Spinal cord (tissue), 10 donors: ENCODE data around the gene CNTN5. TPM values are rescaled to one million over a fixed set of nuclear protein-coding genes. Genes with fewer than 3 reads are reported as not detected.

Source experiments
- DNase-seq, 6 donors: peaks; one replicate each; pipeline versions ENCODE4 v3.0.0 to v3.0.0-alpha.2; 2013 to 2015; ENCODE audit warnings: low spot score in 6 of 6, low read depth in 4 of 6
- H3K27ac ChIP-seq: one replicate; pipeline ENCODE4 v1.5.1; 2013; ENCODE audit warnings: low read depth, low read length, control low read depth
- H3K27me3 ChIP-seq: one replicate; pipeline ENCODE4 v1.6.1; 2013; ENCODE audit warnings: low read length; ENCODE audit not compliant: control insufficient read depth, insufficient read depth
- H3K36me3 ChIP-seq: one replicate; pipeline ENCODE4 v1.6.1; 2013; ENCODE audit warnings: low read length; ENCODE audit not compliant: control insufficient read depth, insufficient read depth
- H3K4me1 ChIP-seq: one replicate; pipeline ENCODE4 v1.6.1; 2013; ENCODE audit warnings: low read length; ENCODE audit not compliant: control insufficient read depth, insufficient read depth
- H3K4me3 ChIP-seq: one replicate; pipeline ENCODE4 v1.5.1; 2013; ENCODE audit warnings: low read depth, low read length, control low read depth
- H3K9me3 ChIP-seq: one replicate; pipeline ENCODE4 v1.6.1; 2013; ENCODE audit warnings: low read length; ENCODE audit not compliant: control insufficient read depth, insufficient read depth
- WGBS: methylation state at CpG from one replicate; pipeline ENCODE4 v1.1.5; 2013; ENCODE audit warnings: missing lambda C conversion rate; ENCODE audit not compliant: insufficient coverage; 5-methylcytosine and 5-hydroxymethylcytosine counted together
- polyA plus RNA-seq, 2 donors: library from polyadenylated mRNA; unstranded; fragments of 120-200 nt; gene quantifications; one replicate each; pipeline ENCODE4 v1.2.1, GENCODE V29; 2013; ENCODE audit not compliant: insufficient read length in 2 of 2
- total RNA-seq, 2 donors: library from RNA; depleted of rRNA in 1 of 2; stranded (reverse); fragments of 120-200 nt in 1 of 2; fragments of >200 nt in 1 of 2; gene quantifications; one replicate each; pipeline versions ENCODE4 v1.2.3 to v1.2.4, GENCODE V29; 2013 to 2014
- donor health status: healthy.

Gene CNTN5
- total and polyA plus RNA-seq, 4 donors, result 8.4 to 24.8 (median 12.0) TPM

- H3K4me3 ChIP-seq, result no peak overlapping the region
- no peaks in the 10 kb centered on the region for H3K36me3 ChIP-seq
- no peaks in the 10 kb centered on the region for H3K9me3 ChIP-seq
- 100% methylated on average over 1 of the region's 3 CpGs for WGBS
- H3K27ac ChIP-seq, result no peak overlapping the region
- DNase-seq, result no peak
- no peaks in the 10 kb centered on the region for H3K27me3 ChIP-seq
- no peaks in the 10 kb centered on the region for H3K4me1 ChIP-seq
Observed at GRCh38 chr11:99432677-99433076, 411.9 kb downstream of the CNTN5 start.

- H3K27ac ChIP-seq, result no peak overlapping the region
- H3K4me1 ChIP-seq, result no peaks in the 10 kb centered on the region
- DNase-seq, result no peak
- H3K27me3 ChIP-seq, result no peaks in the 10 kb centered on the region
- no peak overlapping the region for H3K4me3 ChIP-seq
- no peaks in the 10 kb centered on the region for H3K36me3 ChIP-seq
- no CpG with 5 or more reads among the region's 3 CpGs for WGBS
- no peaks in the 10 kb centered on the region for H3K9me3 ChIP-seq
Observed at GRCh38 chr11:99443276-99443675, 422.5 kb downstream of the CNTN5 start.

- WGBS, result no CpG with 5 or more reads among the region's 1 CpG
- Histone ChIP-seq H3K4me3 (no peak overlapping the region), H3K27ac (no peak overlapping the region), H3K27me3 (no peaks in the 10 kb centered on the region), H3K9me3 (no peaks in the 10 kb centered on the region), H3K36me3 (no peaks in the 10 kb centered on the region), H3K4me1 (no peaks in the 10 kb centered on the region)
- DNase-seq, result no peak
Observed at GRCh38 chr11:99446400-99446799, 425.7 kb downstream of the CNTN5 start.

GRCh38 chr11:99449345-99449744, 428.6 kb downstream of the CNTN5 start:
- DNase-seq, result no peak

GRCh38 chr11:99452075-99452474, 431.3 kb downstream of the CNTN5 start:
- H3K27ac ChIP-seq, result no peak overlapping the region
- no peaks in the 10 kb centered on the region for H3K4me1 ChIP-seq
- H3K4me3 ChIP-seq, result no peak overlapping the region
- no peaks in the 10 kb centered on the region for H3K27me3 ChIP-seq
- 94% methylated on average over 2 of the region's 5 CpGs for whole genome bisulfite sequencing
- no peak for DNase-seq
- no peaks in the 10 kb centered on the region for H3K9me3 ChIP-seq
- no peaks in the 10 kb centered on the region for H3K36me3 ChIP-seq

More at GRCh38 chr11:99449345-99449744, 428.6 kb downstream of the CNTN5 start:
- Histone ChIP-seq H3K27ac (no peak overlapping the region), H3K9me3 (no peaks in the 10 kb centered on the region), H3K4me1 (no peaks in the 10 kb centered on the region), H3K36me3 (no peaks in the 10 kb centered on the region), H3K4me3 (no peak overlapping the region), H3K27me3 (no peaks in the 10 kb centered on the region)

GRCh38 chr11:99461913-99462312, 441.2 kb downstream of the CNTN5 start:
- no peaks in the 10 kb centered on the region for H3K36me3 ChIP-seq
- no CpG with 5 or more reads among the region's 1 CpG for WGBS

GRCh38 chr11:99464985-99465384, 444.2 kb downstream of the CNTN5 start:
- no CpG with 5 or more reads among the region's 2 CpGs for WGBS
- Histone ChIP-seq H3K4me3 (no peak overlapping the region), H3K9me3 (no peaks in the 10 kb centered on the region), H3K36me3 (no peaks in the 10 kb centered on the region), H3K27me3 (no peaks in the 10 kb centered on the region), H3K4me1 (no peaks in the 10 kb centered on the region), H3K27ac (no peak overlapping the region)
- no peak for DNase-seq

More at GRCh38 chr11:99461913-99462312, 441.2 kb downstream of the CNTN5 start:
- Histone ChIP-seq H3K4me1 (no peaks in the 10 kb centered on the region), H3K4me3 (no peak overlapping the region), H3K27me3 (no peaks in the 10 kb centered on the region), H3K9me3 (no peaks in the 10 kb centered on the region), H3K27ac (no peak overlapping the region)
- DNase-seq, result no peak

GRCh38 chr11:99489581-99489980, 468.8 kb downstream of the CNTN5 start:
- no peaks in the 10 kb centered on the region for H3K27me3 ChIP-seq
- DNase-seq, result no peak
- no peaks in the 10 kb centered on the region for H3K9me3 ChIP-seq
- WGBS, result no CpG with 5 or more reads among the region's 1 CpG
- no peaks in the 10 kb centered on the region for H3K36me3 ChIP-seq
- no peaks in the 10 kb centered on the region for H3K4me1 ChIP-seq
- H3K4me3 ChIP-seq, result no peak overlapping the region
- H3K27ac ChIP-seq, result no peak overlapping the region

GRCh38 chr11:99494065-99494464, 473.3 kb downstream of the CNTN5 start:
- H3K4me3 ChIP-seq, result no peak overlapping the region
- DNase-seq, result no peak
- no peaks in the 10 kb centered on the region for H3K27me3 ChIP-seq
- no peaks in the 10 kb centered on the region for H3K36me3 ChIP-seq
- no CpG with 5 or more reads among the region's 4 CpGs for WGBS
- no peak overlapping the region for H3K27ac ChIP-seq
- no peaks in the 10 kb centered on the region for H3K9me3 ChIP-seq
- H3K4me1 ChIP-seq, result no peaks in the 10 kb centered on the region

GRCh38 chr11:99501655-99502054, 480.9 kb downstream of the CNTN5 start:
- no peak for DNase-seq
- H3K4me3 ChIP-seq, result no peak overlapping the region
- no peaks in the 10 kb centered on the region for H3K27me3 ChIP-seq
- 100% methylated on average over 2 of the region's 2 CpGs for WGBS
- H3K27ac ChIP-seq, result no peak overlapping the region
- H3K4me1 ChIP-seq, result no peaks in the 10 kb centered on the region
- H3K9me3 ChIP-seq, result no peaks in the 10 kb centered on the region
- H3K36me3 ChIP-seq, result no peaks in the 10 kb centered on the region
